H4 (cell line): ENCODE results near the gene GP5. TPM values are rescaled to one million over a fixed set of nuclear protein-coding genes. Genes with fewer than 3 reads are reported as not detected.

Experiments
- DNase-seq: peaks from one replicate; pipeline ENCODE4 v3.0.0-alpha.2; 2015; ENCODE audit warnings: low spot score
- total RNA-seq: library from RNA; depleted of rRNA; stranded (reverse); fragments of >200 nt; shearing (Covaris generic); gene quantifications from 2 replicates; pipeline ENCODE4 v1.2.3, GENCODE V29; 2014

GP5 gene
- total RNA-seq, 1 experiment from 2014 or later = not detected

GRCh38 chr3:194376241-194376560 is 22.9 kb downstream of the GP5 start:
- no peak for DNase-seq

- no peak for DNase-seq
Measured at GRCh38 chr3:194375473-194376240, 23.4 kb downstream of the GP5 start.

- DNase-seq = no peak
Measured at GRCh38 chr3:194374935-194375334, 24.1 kb downstream of the GP5 start.

GRCh38 chr3:194373899-194374298 is 25.2 kb downstream of the GP5 start:
- DNase-seq = no peak

- DNase-seq = no peak
Measured at GRCh38 chr3:194373028-194373427, 26.0 kb downstream of the GP5 start.

- no peak for DNase-seq
Measured at GRCh38 chr3:194370753-194371152, 28.3 kb downstream of the GP5 start.

GRCh38 chr3:194369522-194370279 is 29.4 kb downstream of the GP5 start, which contains the start of gene LRRC15:
TSS of gene LRRC15 (minus strand) at chr3:194369743. CDS start at chr3:194361043, 8,700 bp downstream.
- DNase-seq = peak; percentile 45

GRCh38 chr3:194368918-194369317 is 30.1 kb downstream of the GP5 start:
- DNase-seq = no peak

- DNase-seq = peak; percentile 44
Measured at GRCh38 chr3:194367992-194368841, 30.8 kb downstream of the GP5 start.

- DNase-seq = no peak
Measured at GRCh38 chr3:194365978-194366490, 33.0 kb downstream of the GP5 start.

- no peak for DNase-seq
Measured at GRCh38 chr3:194365526-194365925, 33.5 kb downstream of the GP5 start.

- peak; percentile 79 for DNase-seq
Measured at GRCh38 chr3:194364652-194365434, 34.2 kb downstream of the GP5 start.

- DNase-seq = no peak
Measured at GRCh38 chr3:194364314-194364651, 34.8 kb downstream of the GP5 start.

GRCh38 chr3:194360568-194360967 is 38.5 kb downstream of the GP5 start:
- DNase-seq = no peak

GRCh38 chr3:194357681-194358080 is 41.4 kb downstream of the GP5 start:
- no peak for DNase-seq

GRCh38 chr3:194355379-194355778 is 43.7 kb downstream of the GP5 start:
- no peak for DNase-seq

- no peak for DNase-seq
Measured at GRCh38 chr3:194354315-194354714, 44.8 kb downstream of the GP5 start.

- no peak for DNase-seq
Measured at GRCh38 chr3:194352667-194353246, 46.3 kb downstream of the GP5 start.

- DNase-seq = no peak
Measured at GRCh38 chr3:194351952-194352536, 47.0 kb downstream of the GP5 start.

- DNase-seq = no peak
Measured at GRCh38 chr3:194351080-194351672, 47.9 kb downstream of the GP5 start, which contains the start of gene CPN2. TSS of gene CPN2 (minus strand) at chr3:194351328. CDS start at chr3:194342702, 8,626 bp downstream.
